Stomach smooth muscle (tissue), 2 donors: Measurements from ENCODE around the gene TIRAP.

Experiments used
- H3K27ac ChIP-seq: one replicate; pipeline ENCODE4 v1.7.0; 2013; ENCODE audit warnings: mild to moderate bottlenecking, low read length, inconsistent platforms
- H3K27me3 ChIP-seq, 2 donors: one replicate each; pipeline ENCODE4 v1.7.0; 2013; ENCODE audit warnings: low read length in 2 of 2; ENCODE audit not compliant: insufficient read depth in 2 of 2, control insufficient read depth in 1 of 2
- H3K36me3 ChIP-seq, 2 donors: one replicate each; pipeline ENCODE4 v1.7.0; 2013; ENCODE audit warnings: low read length in 2 of 2; ENCODE audit not compliant: control insufficient read depth in 2 of 2, insufficient read depth in 2 of 2
- H3K4me1 ChIP-seq: one replicate; pipeline ENCODE4 v1.7.0; 2013; ENCODE audit warnings: low read length; ENCODE audit not compliant: control insufficient read depth, insufficient read depth
- H3K4me3 ChIP-seq, 2 donors: one replicate each; pipeline ENCODE4 v1.7.0; 2013; ENCODE audit warnings: low read length in 2 of 2
- H3K9ac ChIP-seq, 2 donors: one replicate each; pipeline ENCODE4 v1.7.0; 2013; ENCODE audit warnings: low read length in 2 of 2, mild to moderate bottlenecking in 1 of 2
- H3K9me3 ChIP-seq, 2 donors: one replicate each; pipeline ENCODE4 v1.7.0; 2013; ENCODE audit warnings: low read length in 2 of 2; ENCODE audit not compliant: control insufficient read depth in 2 of 2
- donor health status: healthy.
- donor health status: Pancreatic carcinoma.

TIRAP gene

GRCh38 chr11:126335463-126335760 is 52.5 kb downstream of the TIRAP start:
- no peaks in the 10 kb centered on the region for H3K9me3 ChIP-seq
- H3K9ac ChIP-seq: no peak overlapping the region
- no peaks in the 10 kb centered on the region for H3K27me3 ChIP-seq
- no peak overlapping the region for H3K4me3 ChIP-seq
- no peak overlapping the region for H3K27ac ChIP-seq
- H3K4me1 ChIP-seq: peaks cover 18% of the 10 kb centered on the region
- H3K36me3 ChIP-seq: peaks cover 14 to 15% of the 10 kb centered on the region in 2 donors

- Histone ChIP-seq H3K36me3 (peaks cover 14 to 20% of the 10 kb centered on the region in 2 donors), H3K9me3 (no peaks in the 10 kb centered on the region), H3K9ac (no peak overlapping the region), H3K27ac (no peak overlapping the region), H3K4me1 (peaks cover 18% of the 10 kb centered on the region), H3K4me3 (no peak overlapping the region), H3K27me3 (no peaks in the 10 kb centered on the region)
These were observed 53.2 kb downstream of the TIRAP start for GRCh38 chr11:126336138-126336541.

- Histone ChIP-seq H3K27me3 (no peaks in the 10 kb centered on the region), H3K4me1 (peaks cover 18% of the 10 kb centered on the region), H3K9ac (no peak overlapping the region), H3K27ac (no peak overlapping the region), H3K4me3 (no peak overlapping the region), H3K9me3 (no peaks in the 10 kb centered on the region), H3K36me3 (peaks cover 16 to 24% of the 10 kb centered on the region in 2 donors)
These were observed 53.8 kb downstream of the TIRAP start for GRCh38 chr11:126336671-126337101.

- Histone ChIP-seq H3K4me1 (peaks cover 18% of the 10 kb centered on the region), H3K27me3 (no peaks in the 10 kb centered on the region), H3K9ac (no peak overlapping the region), H3K9me3 (no peaks in the 10 kb centered on the region), H3K27ac (no peak overlapping the region), H3K4me3 (no peak overlapping the region), H3K36me3 (peaks cover 16 to 24% of the 10 kb centered on the region in 2 donors)
These were observed 54.2 kb downstream of the TIRAP start for GRCh38 chr11:126337126-126337473.

GRCh38 chr11:126337474-126338241 is 54.8 kb downstream of the TIRAP start:
- Histone ChIP-seq H3K9me3 (no peaks in the 10 kb centered on the region), H3K4me3 (no peak overlapping the region), H3K4me1 (peaks cover 15% of the 10 kb centered on the region), H3K36me3 (peaks cover 16 to 23% of the 10 kb centered on the region in 2 donors), H3K27ac (no peak overlapping the region), H3K27me3 (no peaks in the 10 kb centered on the region), H3K9ac (no peak overlapping the region)

- H3K36me3 ChIP-seq: peaks cover 14 to 26% of the 10 kb centered on the region in 2 donors
- H3K4me1 ChIP-seq: peaks cover 15% of the 10 kb centered on the region
- H3K27ac ChIP-seq: no peak overlapping the region
- H3K4me3 ChIP-seq: no peak overlapping the region
- H3K9ac ChIP-seq: no peak overlapping the region
- no peaks in the 10 kb centered on the region for H3K9me3 ChIP-seq
- no peaks in the 10 kb centered on the region for H3K27me3 ChIP-seq
These were observed 55.6 kb downstream of the TIRAP start for GRCh38 chr11:126338346-126339055.

- no peaks in the 10 kb centered on the region for H3K27me3 ChIP-seq
- H3K4me1 ChIP-seq: peaks cover 15% of the 10 kb centered on the region
- no peak overlapping the region for H3K27ac ChIP-seq
- H3K36me3 ChIP-seq: peaks cover 14 to 26% of the 10 kb centered on the region in 2 donors
- no peaks in the 10 kb centered on the region for H3K9me3 ChIP-seq
- H3K4me3 ChIP-seq: no peak overlapping the region
- H3K9ac ChIP-seq: no peak overlapping the region
These were observed 56.4 kb downstream of the TIRAP start for GRCh38 chr11:126339073-126339862.

GRCh38 chr11:126339863-126340434 is 57.1 kb downstream of the TIRAP start:
- Histone ChIP-seq H3K9ac (no peak overlapping the region), H3K4me3 (no peak overlapping the region), H3K4me1 (peaks cover 9% of the 10 kb centered on the region), H3K9me3 (no peaks in the 10 kb centered on the region), H3K36me3 (peaks cover 14 to 24% of the 10 kb centered on the region in 2 donors), H3K27me3 (no peaks in the 10 kb centered on the region), H3K27ac (no peak overlapping the region)

- no peaks in the 10 kb centered on the region for H3K9me3 ChIP-seq
- H3K27ac ChIP-seq: no peak overlapping the region
- H3K36me3 ChIP-seq: peaks cover 14 to 24% of the 10 kb centered on the region in 2 donors
- no peak overlapping the region for H3K4me3 ChIP-seq
- H3K4me1 ChIP-seq: peaks cover 11% of the 10 kb centered on the region
- no peaks in the 10 kb centered on the region for H3K27me3 ChIP-seq
- H3K9ac ChIP-seq: no peak overlapping the region
These were observed 58.2 kb downstream of the TIRAP start for GRCh38 chr11:126340960-126341606.

- Histone ChIP-seq H3K9me3 (no peaks in the 10 kb centered on the region), H3K27me3 (no peaks in the 10 kb centered on the region), H3K4me1 (peaks cover 14% of the 10 kb centered on the region), H3K27ac (no peak overlapping the region), H3K36me3 (peaks cover 14 to 24% of the 10 kb centered on the region in 2 donors), H3K9ac (no peak overlapping the region), H3K4me3 (no peak overlapping the region)
These were observed 58.9 kb downstream of the TIRAP start for GRCh38 chr11:126341760-126342161.
